Transverse colon (tissue), 4 donors: ENCODE results near the gene MSH2. TPM values are rescaled to one million over a fixed set of nuclear protein-coding genes. Genes with fewer than 3 reads are reported as not detected.

Experiments
- DNase-seq: peaks from one replicate; pipeline ENCODE4 v3.0.0-alpha.2; 2019
- H3K27ac ChIP-seq, 4 donors: fragments of 200-600 bp; sonication (generic); 2 replicates each; pipeline ENCODE4 v1.5.1; 2016 to 2018; ENCODE audit warnings: inconsistent platforms in 4 of 4
- H3K27me3 ChIP-seq: fragments of 200-600 bp; sonication (generic); 2 replicates; pipeline ENCODE4 v1.5.1; 2017; ENCODE audit warnings: inconsistent platforms
- H3K36me3 ChIP-seq, 4 donors: fragments of 200-600 bp; sonication (generic); 2 replicates each; pipeline ENCODE4 v1.5.1; 2017 to 2019; ENCODE audit warnings: inconsistent platforms in 4 of 4
- H3K4me1 ChIP-seq, 4 donors: fragments of 200-600 bp; sonication (generic); 2 replicates each; pipeline ENCODE4 v1.5.1; 2017 to 2020; ENCODE audit warnings: inconsistent platforms in 4 of 4
- H3K4me3 ChIP-seq, 4 donors: fragments of 200-600 bp; sonication (generic); 1 replicate in 1 of 4; 2 replicates in 3 of 4; pipeline versions ENCODE4 v1.5.1 to v1.6.1; 2017 to 2019; ENCODE audit warnings: inconsistent platforms in 4 of 4
- H3K9me3 ChIP-seq, 2 donors: fragments of 200-600 bp; sonication (generic); 2 replicates each; pipeline ENCODE4 v1.5.1; 2017 to 2019; ENCODE audit warnings: inconsistent platforms in 2 of 2
- CTCF ChIP-seq, 5 experiments: fragments of 200-600 bp in 3 of 5; fragments of 450-650 bp in 2 of 5; sonication (generic) in 3 of 5; IDR thresholded peaks; 1 replicate in 2 of 5; 2 replicates in 3 of 5; pipeline ENCODE4 v1.5.1; 2016 to 2017; ENCODE audit warnings: antibody characterized with exemption in 5 of 5, inconsistent platforms in 3 of 5, mild to moderate bottlenecking in 2 of 5, moderate library complexity in 1 of 5
- EP300 ChIP-seq: sonication (generic); formaldehyde crosslinking; IDR thresholded peaks from one replicate; pipeline ENCODE4 v1.6.1; 2017; ENCODE audit warnings: antibody characterized with exemption, low read depth
- POLR2A ChIP-seq: fragments of 450-650 bp; IDR thresholded peaks from one replicate; pipeline ENCODE4 v1.6.1; 2016; ENCODE audit warnings: antibody characterized with exemption, mild to moderate bottlenecking, moderate library complexity
- POLR2AphosphoS5 ChIP-seq, 3 donors: sonication (generic); formaldehyde crosslinking; IDR thresholded peaks; one replicate each; pipeline ENCODE4 v1.6.1; 2016; ENCODE audit warnings: antibody characterized with exemption in 3 of 3
- WGBS, 2 donors: methylation state at CpG; one replicate each; pipeline ENCODE4 v1.1.5; 2018; ENCODE audit warnings: low coverage in 1 of 2; 5-methylcytosine and 5-hydroxymethylcytosine counted together
- in situ Hi-C, 4 donors: fragments of 200-750 bp; cut with MboI; loops; one replicate each; pipeline versions ENCODE4 v1.15.0 to v1.15.1; 2017; ENCODE audit warnings: low sequenced_read_pairs in 3 of 4, low pct_ligation_motif_present in 1 of 4, low pct_unique_long_range_greater_than_20kb in 1 of 4
- intact Hi-C: fragments of 100-400 bp; cut with DNase I; formaldehyde crosslinking; loops from one replicate; pipeline ENCODE4 v1.15.1; 2023; ENCODE audit warnings: low total_unique reads
- total RNA-seq, 4 donors: library from RNA; depleted of rRNA; stranded (reverse); fragments of >200 nt; gene quantifications; one replicate each; pipeline ENCODE4 v1.1.0, GENCODE V29; 2016

The MSH2 gene
- total RNA-seq, 4 donors from 2014 or later: 3.0 to 10.8 (median 5.0) TPM

GRCh38 chr2:47488870-47489584, 86.1 kb downstream of the MSH2 start:
- TF ChIP-seq POLR2A (no peak), EP300 (no peak), POLR2AphosphoS5 (IDR thresholded peaks at IDR 0.05) (no peak), CTCF (IDR thresholded peaks at IDR 0.05) (no peak)
- H3K27me3 ChIP-seq: no peaks in the 10 kb centered on the region
- intact Hi-C loops: no loop called here
- H3K4me3 ChIP-seq: no peak overlapping the region
- DNase-seq: no peak
- 70 to 88% methylated on average over 1 to 9 of the region's 9 CpGs for WGBS, 2 donors
- no peaks in the 10 kb centered on the region for H3K36me3 ChIP-seq
- no peak overlapping the region for H3K27ac ChIP-seq
- in situ Hi-C loops: no loop called here
- no peaks in the 10 kb centered on the region for H3K9me3 ChIP-seq
- no peaks in the 10 kb centered on the region for H3K4me1 ChIP-seq

GRCh38 chr2:47490406-47490805, 87.5 kb downstream of the MSH2 start:
- Histone ChIP-seq H3K27ac (no peak overlapping the region), H3K4me3 (no peak overlapping the region), H3K9me3 (no peaks in the 10 kb centered on the region), H3K27me3 (no peaks in the 10 kb centered on the region), H3K36me3 (no peaks in the 10 kb centered on the region), H3K4me1 (no peaks in the 10 kb centered on the region)
- intact Hi-C loops: no loop called here
- DNase-seq: no peak
- 40 to 86% methylated on average over 1 to 6 of the region's 6 CpGs for WGBS, 2 donors
- in situ Hi-C loops: no loop called here
- TF ChIP-seq EP300 (no peak), CTCF (IDR thresholded peaks at IDR 0.05) (no peak)

GRCh38 chr2:47493317-47494035, 90.5 kb downstream of the MSH2 start:
- intact Hi-C loops (no loop called here), in situ Hi-C loops (no loop called here)
- TF ChIP-seq EP300 (no peak), POLR2A (no peak), CTCF (IDR thresholded peaks at IDR 0.05) (no peak), POLR2AphosphoS5 (IDR thresholded peaks at IDR 0.05) (no peak)
- Histone ChIP-seq H3K27me3 (no peaks in the 10 kb centered on the region), H3K27ac (no peak overlapping the region), H3K9me3 (no peaks in the 10 kb centered on the region), H3K36me3 (no peaks in the 10 kb centered on the region), H3K4me1 (no peaks in the 10 kb centered on the region), H3K4me3 (no peak overlapping the region)
- 90 to 96% methylated on average over 8 to 12 of the region's 12 CpGs for WGBS, 2 donors
- DNase-seq: no peak

GRCh38 chr2:47494267-47495130, 91.5 kb downstream of the MSH2 start:
- Histone ChIP-seq H3K4me3 (no peak overlapping the region), H3K36me3 (no peaks in the 10 kb centered on the region), H3K4me1 (no peaks in the 10 kb centered on the region), H3K27ac (no peak overlapping the region), H3K9me3 (no peaks in the 10 kb centered on the region), H3K27me3 (no peaks in the 10 kb centered on the region)
- no peak for DNase-seq
- WGBS, 2 donors: 84% methylated on average over 16 of the region's 16 CpGs; no CpG with 5 or more reads in 1 of the 2 donors
- no peak for TF ChIP-seq EP300
- no peak for TF ChIP-seq POLR2AphosphoS5 (IDR thresholded peaks at IDR 0.05)
- TF ChIP-seq POLR2A: no peak
- TF ChIP-seq CTCF (IDR thresholded peaks at IDR 0.05): no peak
- intact Hi-C loops: no loop called here
- in situ Hi-C loops: no loop called here
